ENCODE results near the gene KREMEN2.

KREMEN2 gene

DNA sequence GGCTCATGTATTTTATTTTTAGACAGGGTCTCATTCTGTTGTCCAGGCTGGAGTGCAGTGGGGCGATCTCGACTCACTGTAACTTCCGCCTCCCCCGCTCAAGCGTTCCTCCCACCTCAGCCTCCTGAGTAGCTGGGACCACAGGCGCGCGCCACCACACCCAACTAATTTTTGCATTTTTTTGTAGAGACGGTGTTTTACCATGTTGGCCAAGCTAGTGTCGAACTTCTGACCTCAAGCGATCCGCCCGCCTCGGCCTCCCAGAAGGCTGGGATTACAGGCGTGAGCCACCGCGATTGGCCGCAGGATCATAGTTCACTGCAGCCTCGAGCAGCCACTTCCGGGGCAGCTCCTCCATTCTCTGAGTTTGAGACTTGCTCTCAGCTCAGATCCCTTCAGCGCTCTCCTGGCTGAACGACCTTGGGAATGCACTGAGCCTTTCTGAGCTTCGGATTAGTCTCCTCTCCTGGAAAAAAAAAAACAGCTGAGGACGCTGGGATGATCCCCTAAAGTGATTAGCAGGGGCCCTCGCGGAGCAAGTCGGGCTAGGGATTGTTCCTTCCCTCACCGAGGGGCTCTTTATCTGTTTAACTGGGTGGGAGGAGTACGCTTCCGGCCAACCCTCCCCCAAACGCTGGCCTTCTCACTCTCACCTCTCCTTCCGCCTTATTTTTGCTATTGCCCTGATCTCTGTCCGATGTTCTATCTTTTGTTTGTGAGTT, 17.3 kb downstream of the KREMEN2 start:
- no CpG with 5 or more reads among the region's 33 CpGs for WGBS, 2 donors (ENCODE audit: extremely low coverage in 2 of 2, insufficient read length in 2 of 2, insufficient replicate concordance in 1 of 2)
- Histone ChIP-seq H3K14ac (ENCODE audit: low read length) (no peak overlapping the region), H3K23ac (ENCODE audit: low read depth, low read length, poor library complexity) (peak overlapping the region; percentile 43), H4K91ac (ENCODE audit: low read depth, low read length, poor library complexity) (no peak overlapping the region), H2BK15ac (ENCODE audit: low read length) (peak overlapping the region; percentile 81), H3K79me1 (ENCODE audit: low read depth, low read length) (peaks cover 9% of the 10 kb centered on the region), H3K36me3 (replicated peaks in 1 of 2; ENCODE audit: control insufficient read depth in 2 of 2, insufficient read depth in 2 of 2, low read length in 2 of 2) (peaks cover 0 to 24% of the 10 kb centered on the region in 2 donors), H3K18ac (ENCODE audit: low read length) (no peak overlapping the region), H2BK12ac (ENCODE audit: low read length) (peak overlapping the region; percentile 41), H2AFZ (ENCODE audit: low read length) (peak overlapping the region; percentile 78), H3K4me2 (ENCODE audit: insufficient read depth, low read length, poor library complexity, severe bottlenecking) (peak overlapping the region; percentile 49), H3K4me3 (ENCODE audit: low read length in 2 of 2) (peak overlapping the region in 1 of 2 donors; percentile 87), H3K27me3 (ENCODE audit: control insufficient read depth in 3 of 3, insufficient read depth in 3 of 3, low read depth in 1 of 3, low read length in 3 of 3) (peaks cover 0 to 20% (median 0%) of the 10 kb centered on the region in 3 experiments), H3K9ac (ENCODE audit: low read depth, low read length, poor library complexity) (no peak overlapping the region), H3K9me3 (replicated peaks in 1 of 2; ENCODE audit: control insufficient read depth in 2 of 2, insufficient read depth in 1 of 2, low read depth in 1 of 2, low read length in 2 of 2) (no peaks in the 10 kb centered on the region), H2BK120ac (ENCODE audit: low read depth, low read length) (peak overlapping the region; percentile 44), H4K8ac (ENCODE audit: low read depth, low read length) (no peak overlapping the region), H2AK5ac (ENCODE audit: low read depth, low read length) (peak overlapping the region; percentile 96), H2BK5ac (ENCODE audit: low read length) (peak overlapping the region; percentile 90), H3K4ac (ENCODE audit: low read length) (no peak overlapping the region), H3K27ac (replicated peaks; ENCODE audit: low read length) (peak overlapping the region; percentile 81), H3K4me1 (ENCODE audit: control insufficient read depth in 2 of 2, insufficient read depth in 1 of 2, low read depth in 1 of 2, low read length in 2 of 2) (peaks cover 14 to 20% of the 10 kb centered on the region in 2 donors)
- DNase-seq (ENCODE audit: low spot score) = no peak

DNA sequence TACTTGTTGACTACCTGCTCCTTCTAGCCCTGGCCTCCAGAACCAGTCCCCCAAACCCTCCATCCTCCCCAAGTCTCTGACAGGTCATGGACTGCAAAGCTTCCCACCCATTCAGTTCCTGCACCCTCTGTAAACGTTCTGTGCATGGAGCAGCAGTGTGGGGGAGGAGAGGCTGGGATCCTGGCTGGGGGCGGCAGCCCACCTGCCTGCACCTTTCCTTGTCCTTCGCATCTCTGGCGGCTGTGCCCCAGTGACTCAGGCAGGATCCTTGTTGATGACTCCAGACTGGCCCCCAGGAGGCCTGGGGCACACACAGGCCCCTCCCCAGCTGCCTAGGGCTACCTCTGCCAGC, 17.8 kb downstream of the KREMEN2 start:
- Histone ChIP-seq H4K8ac (ENCODE audit: low read depth, low read length) (no peak overlapping the region), H2AK5ac (ENCODE audit: low read depth, low read length) (peak overlapping the region; percentile 83), H3K4ac (ENCODE audit: low read length) (no peak overlapping the region), H3K18ac (ENCODE audit: low read length) (peak overlapping the region; percentile 94), H2BK15ac (ENCODE audit: low read length) (peak overlapping the region; percentile 35), H3K4me3 (ENCODE audit: low read length in 2 of 2) (peak overlapping the region in 1 of 2 donors; percentile 87), H3K79me1 (ENCODE audit: low read depth, low read length) (peaks cover 9% of the 10 kb centered on the region), H3K14ac (ENCODE audit: low read length) (no peak overlapping the region), H3K36me3 (replicated peaks in 1 of 2; ENCODE audit: control insufficient read depth in 2 of 2, insufficient read depth in 2 of 2, low read length in 2 of 2) (peaks cover 0 to 19% of the 10 kb centered on the region in 2 donors), H2AFZ (ENCODE audit: low read length) (peak overlapping the region; percentile 78), H2BK12ac (ENCODE audit: low read length) (peak overlapping the region; percentile 47), H3K9ac (ENCODE audit: low read depth, low read length, poor library complexity) (no peak overlapping the region), H4K91ac (ENCODE audit: low read depth, low read length, poor library complexity) (no peak overlapping the region), H2BK5ac (ENCODE audit: low read length) (peak overlapping the region; percentile 71), H3K4me1 (ENCODE audit: control insufficient read depth in 2 of 2, insufficient read depth in 1 of 2, low read depth in 1 of 2, low read length in 2 of 2) (peaks cover 14 to 20% of the 10 kb centered on the region in 2 donors), H3K23ac (ENCODE audit: low read depth, low read length, poor library complexity) (peak overlapping the region; percentile 37), H3K4me2 (ENCODE audit: insufficient read depth, low read length, poor library complexity, severe bottlenecking) (peak overlapping the region; percentile 49), H3K27ac (replicated peaks; ENCODE audit: low read length) (peak overlapping the region; percentile 81), H3K27me3 (ENCODE audit: control insufficient read depth in 3 of 3, insufficient read depth in 3 of 3, low read depth in 1 of 3, low read length in 3 of 3) (peaks cover 0 to 26% (median 0%) of the 10 kb centered on the region in 3 experiments), H2BK120ac (ENCODE audit: low read depth, low read length) (peak overlapping the region; percentile 44), H3K9me3 (replicated peaks in 1 of 2; ENCODE audit: control insufficient read depth in 2 of 2, insufficient read depth in 1 of 2, low read depth in 1 of 2, low read length in 2 of 2) (no peaks in the 10 kb centered on the region)
- no CpG with 5 or more reads among the region's 4 CpGs for WGBS, 2 donors (ENCODE audit: extremely low coverage in 2 of 2, insufficient read length in 2 of 2, insufficient replicate concordance in 1 of 2)
- DNase-seq (ENCODE audit: low spot score) = no peak

DNA sequence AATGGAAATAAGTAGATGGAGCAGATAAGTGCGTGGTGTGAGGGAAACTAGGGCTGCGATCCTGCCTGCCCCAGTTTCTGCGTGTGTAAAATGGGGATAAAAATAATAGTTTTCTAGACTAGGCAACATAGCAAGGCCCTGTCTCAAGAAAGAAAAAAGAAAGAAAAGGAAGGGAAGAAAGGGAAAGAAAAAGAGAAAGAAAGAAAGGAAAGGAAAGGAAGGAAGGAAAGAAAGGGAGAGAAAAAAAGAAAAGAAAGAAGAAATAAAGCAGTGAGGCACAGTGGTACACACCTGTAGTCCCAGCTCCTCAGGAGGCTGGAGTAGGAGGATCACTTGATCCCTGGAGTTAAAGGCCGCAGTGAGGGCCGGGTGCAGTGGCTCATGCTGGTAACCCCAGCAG, 18.3 kb downstream of the KREMEN2 start:
- H3K14ac ChIP-seq (ENCODE audit: low read length) = no peak overlapping the region
- H3K4me3 ChIP-seq (ENCODE audit: low read length in 2 of 2) = no peak overlapping the region
- no peak for DNase-seq (ENCODE audit: low spot score)

DNA sequence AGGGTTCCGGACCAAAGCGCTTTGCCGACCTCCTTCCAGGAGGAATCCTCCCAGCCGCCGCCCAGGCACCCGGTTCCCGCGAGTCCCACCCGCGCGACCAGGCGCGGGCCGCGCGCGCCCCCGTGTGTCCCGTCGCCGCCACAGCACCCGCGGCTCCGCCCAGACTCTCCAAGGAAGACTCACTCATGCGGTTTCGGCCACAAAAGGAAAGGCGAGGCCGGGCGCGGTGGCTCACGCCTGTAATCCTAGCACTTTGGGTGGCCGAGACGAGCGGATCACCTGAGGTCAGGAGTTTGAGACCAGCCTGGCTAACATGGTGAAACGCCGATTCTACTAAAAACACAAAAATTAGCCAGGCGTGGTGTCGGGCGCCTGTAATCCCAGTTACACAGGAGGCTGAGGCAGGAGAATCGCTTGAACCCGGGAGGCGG, 19.6 kb downstream of the KREMEN2 start:
- H3K4me2 ChIP-seq (ENCODE audit: insufficient read depth, low read length, poor library complexity, severe bottlenecking) = peak overlapping the region; percentile 25
- no peak overlapping the region for H3K27ac ChIP-seq (replicated peaks; ENCODE audit: low read length)
- H4K91ac ChIP-seq (ENCODE audit: low read depth, low read length, poor library complexity) = no peak overlapping the region
- no peak overlapping the region for H3K4me3 ChIP-seq (ENCODE audit: low read length in 2 of 2)
- peaks cover 14 to 22% of the 10 kb centered on the region in 2 donors for H3K4me1 ChIP-seq (ENCODE audit: control insufficient read depth in 2 of 2, insufficient read depth in 1 of 2, low read depth in 1 of 2, low read length in 2 of 2)
- no peak overlapping the region for H4K8ac ChIP-seq (ENCODE audit: low read depth, low read length)
- no peak overlapping the region for H3K23ac ChIP-seq (ENCODE audit: low read depth, low read length, poor library complexity)
- no peak overlapping the region for H2BK5ac ChIP-seq (ENCODE audit: low read length)
- H3K4ac ChIP-seq (ENCODE audit: low read length) = no peak overlapping the region
- H3K9me3 ChIP-seq (replicated peaks in 1 of 2; ENCODE audit: control insufficient read depth in 2 of 2, insufficient read depth in 1 of 2, low read depth in 1 of 2, low read length in 2 of 2) = no peaks in the 10 kb centered on the region
- H3K14ac ChIP-seq (ENCODE audit: low read length) = no peak overlapping the region
- no peak overlapping the region for H2BK15ac ChIP-seq (ENCODE audit: low read length)
- peak overlapping the region; percentile 81 for H2AFZ ChIP-seq (ENCODE audit: low read length)
- H3K27me3 ChIP-seq (ENCODE audit: control insufficient read depth in 3 of 3, insufficient read depth in 3 of 3, low read depth in 1 of 3, low read length in 3 of 3) = peaks cover 0 to 44% (median 0%) of the 10 kb centered on the region in 3 experiments
- no peak overlapping the region for H2BK12ac ChIP-seq (ENCODE audit: low read length)
- no peak overlapping the region for H2BK120ac ChIP-seq (ENCODE audit: low read depth, low read length)
- H3K36me3 ChIP-seq (replicated peaks in 1 of 2; ENCODE audit: control insufficient read depth in 2 of 2, insufficient read depth in 2 of 2, low read length in 2 of 2) = peaks cover 0 to 4% of the 10 kb centered on the region in 2 donors
- no CpG with 5 or more reads among the region's 42 CpGs for WGBS, 2 donors (ENCODE audit: extremely low coverage in 2 of 2, insufficient read length in 2 of 2, insufficient replicate concordance in 1 of 2)
- DNase-seq (ENCODE audit: low spot score) = peak; percentile 79
- peaks cover 6% of the 10 kb centered on the region for H3K79me1 ChIP-seq (ENCODE audit: low read depth, low read length)
- peak overlapping the region; percentile 44 for H3K9ac ChIP-seq (ENCODE audit: low read depth, low read length, poor library complexity)
- H2AK5ac ChIP-seq (ENCODE audit: low read depth, low read length) = no peak overlapping the region
- H3K18ac ChIP-seq (ENCODE audit: low read length) = no peak overlapping the region

More for the DNA sequence above, 18.3 kb downstream of the KREMEN2 start:
- H3K18ac ChIP-seq (ENCODE audit: low read length) = no peak overlapping the region
- no peak overlapping the region for H3K4ac ChIP-seq (ENCODE audit: low read length)
- no peaks in the 10 kb centered on the region for H3K9me3 ChIP-seq (replicated peaks in 1 of 2; ENCODE audit: control insufficient read depth in 2 of 2, insufficient read depth in 1 of 2, low read depth in 1 of 2, low read length in 2 of 2)
- H3K27ac ChIP-seq (replicated peaks; ENCODE audit: low read length) = no peak overlapping the region
- no peak overlapping the region for H3K23ac ChIP-seq (ENCODE audit: low read depth, low read length, poor library complexity)
- no peak overlapping the region for H4K91ac ChIP-seq (ENCODE audit: low read depth, low read length, poor library complexity)
- peaks cover 0 to 31% (median 0%) of the 10 kb centered on the region in 3 experiments for H3K27me3 ChIP-seq (ENCODE audit: control insufficient read depth in 3 of 3, insufficient read depth in 3 of 3, low read depth in 1 of 3, low read length in 3 of 3)
- no peak overlapping the region for H4K8ac ChIP-seq (ENCODE audit: low read depth, low read length)
- H3K79me1 ChIP-seq (ENCODE audit: low read depth, low read length) = peaks cover 9% of the 10 kb centered on the region
- H2AK5ac ChIP-seq (ENCODE audit: low read depth, low read length) = no peak overlapping the region
- H3K36me3 ChIP-seq (replicated peaks in 1 of 2; ENCODE audit: control insufficient read depth in 2 of 2, insufficient read depth in 2 of 2, low read length in 2 of 2) = peaks cover 0 to 14% of the 10 kb centered on the region in 2 donors
- peaks cover 14 to 20% of the 10 kb centered on the region in 2 donors for H3K4me1 ChIP-seq (ENCODE audit: control insufficient read depth in 2 of 2, insufficient read depth in 1 of 2, low read depth in 1 of 2, low read length in 2 of 2)
- H2BK15ac ChIP-seq (ENCODE audit: low read length) = no peak overlapping the region
- no peak overlapping the region for H2AFZ ChIP-seq (ENCODE audit: low read length)
- no peak overlapping the region for H3K4me2 ChIP-seq (ENCODE audit: insufficient read depth, low read length, poor library complexity, severe bottlenecking)
- H2BK5ac ChIP-seq (ENCODE audit: low read length) = no peak overlapping the region
- no peak overlapping the region for H3K9ac ChIP-seq (ENCODE audit: low read depth, low read length, poor library complexity)
- WGBS, 2 donors (ENCODE audit: extremely low coverage in 2 of 2, insufficient read length in 2 of 2, insufficient replicate concordance in 1 of 2) = 100% methylated on average over 1 of the region's 5 CpGs; no CpG with 5 or more reads in 1 of the 2 donors
- no peak overlapping the region for H2BK120ac ChIP-seq (ENCODE audit: low read depth, low read length)
- no peak overlapping the region for H2BK12ac ChIP-seq (ENCODE audit: low read length)

All from neuronal stem cell (in vitro differentiated cells).